Body of pancreas (tissue), 4 donors: ENCODE measurements around the gene ADAMTS2. TPM values are rescaled to one million over a fixed set of nuclear protein-coding genes. Genes with fewer than 3 reads are reported as not detected.

Experiments used
- ATAC-seq: fragments of 150-250 bp; one replicate; pipeline ENCODE4 v1.9.1; 2016
- DNase-seq, 4 donors: peaks; one replicate each; pipeline ENCODE4 v3.0.0-alpha.2; 2019
- H3K27ac ChIP-seq, 4 donors: fragments of 200-600 bp; sonication (generic); 1 replicate in 3 of 4; 2 replicates in 1 of 4; pipeline versions ENCODE4 v1.5.1 to v1.6.1; 2016 to 2019; ENCODE audit warnings: mild to moderate bottlenecking in 1 of 4, mixed read lengths in 1 of 4, moderate library complexity in 1 of 4
- H3K27me3 ChIP-seq, 2 donors: fragments of 200-600 bp; sonication (generic); one replicate each; pipeline ENCODE4 v1.6.0; 2016; ENCODE audit warnings: mild to moderate bottlenecking in 1 of 2
- H3K36me3 ChIP-seq, 2 donors: fragments of 200-600 bp; sonication (generic); replicated peaks in 1 of 2; 2 replicates each; pipeline ENCODE4 v1.5.1; 2016; ENCODE audit warnings: low read depth in 2 of 2; ENCODE audit not compliant: insufficient read depth in 1 of 2
- H3K4me1 ChIP-seq: fragments of 200-600 bp; sonication (generic); one replicate; pipeline ENCODE4 v1.6.0; 2016
- H3K4me3 ChIP-seq, 2 donors: fragments of 200-600 bp; sonication (generic); 1 replicate in 1 of 2; 2 replicates in 1 of 2; pipeline ENCODE4 v1.5.1; 2016 to 2019
- H3K9me3 ChIP-seq, 3 donors: fragments of 200-600 bp; sonication (generic); 1 replicate in 2 of 3; 2 replicates in 1 of 3; pipeline ENCODE4 v1.5.1; 2016
- POLR2A ChIP-seq, 3 donors: fragments of 450-650 bp; IDR thresholded peaks; one replicate each; pipeline ENCODE4 v1.6.1; 2016; ENCODE audit warnings: antibody characterized with exemption in 3 of 3, mild to moderate bottlenecking in 2 of 3
- WGBS, 2 donors: methylation state at CpG; one replicate each; pipeline ENCODE4 v1.1.5; 2017; 5-methylcytosine and 5-hydroxymethylcytosine counted together
- intact Hi-C: fragments of 100-400 bp; cut with DNase I; formaldehyde crosslinking; loops from one replicate; pipeline ENCODE4 v1.15.1; 2023
- total RNA-seq, 2 donors: library from RNA; depleted of rRNA; stranded (reverse); fragments of >200 nt; gene quantifications; one replicate each; pipeline ENCODE4 v1.1.0, GENCODE V29; 2016
- TF ChIP-seq, protein P1 (sequence below), 7 experiments: fragments of 450-650 bp in 4 of 7; fragments of 200-600 bp in 3 of 7; sonication (generic) in 3 of 7; IDR thresholded peaks; one replicate each; pipeline ENCODE4 v1.5.1; 2016 to 2019; ENCODE audit warnings: antibody characterized with exemption in 7 of 7

Gene ADAMTS2
- total RNA-seq, 2 donors from 2014 or later = 9.1 to 19.1 TPM

DNA sequence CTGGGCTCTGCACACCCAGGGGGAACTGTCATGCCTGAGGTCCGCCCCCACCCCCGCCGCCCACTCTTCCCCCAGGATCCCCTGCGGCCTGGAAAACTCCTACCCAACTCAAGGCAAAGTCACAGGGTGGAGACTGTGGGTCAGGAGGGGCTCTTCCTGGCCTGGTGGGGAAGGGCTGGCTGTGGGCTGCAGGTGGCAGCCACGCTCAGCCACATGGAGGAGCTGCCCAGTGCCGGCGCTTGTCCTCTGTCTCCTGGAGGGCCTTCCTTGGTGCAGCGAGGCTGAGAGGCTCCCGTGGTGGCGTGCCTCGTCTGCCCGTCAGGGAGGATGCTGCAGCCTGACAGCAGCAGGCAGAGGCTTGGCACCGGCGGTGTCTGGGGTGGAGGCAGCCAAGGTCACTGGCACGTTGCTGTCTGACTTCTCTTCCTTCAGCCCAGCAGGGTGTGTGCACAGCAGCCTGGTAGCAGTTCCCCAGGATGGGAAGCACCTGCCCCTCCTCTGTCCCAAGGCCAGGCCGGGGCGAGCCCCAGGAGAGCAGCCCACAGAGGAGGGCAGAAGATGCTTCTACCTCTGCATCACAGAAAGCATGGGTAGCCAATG lies 78.1 kb downstream of the ADAMTS2 start:
- TF ChIP-seq, protein P1, sequence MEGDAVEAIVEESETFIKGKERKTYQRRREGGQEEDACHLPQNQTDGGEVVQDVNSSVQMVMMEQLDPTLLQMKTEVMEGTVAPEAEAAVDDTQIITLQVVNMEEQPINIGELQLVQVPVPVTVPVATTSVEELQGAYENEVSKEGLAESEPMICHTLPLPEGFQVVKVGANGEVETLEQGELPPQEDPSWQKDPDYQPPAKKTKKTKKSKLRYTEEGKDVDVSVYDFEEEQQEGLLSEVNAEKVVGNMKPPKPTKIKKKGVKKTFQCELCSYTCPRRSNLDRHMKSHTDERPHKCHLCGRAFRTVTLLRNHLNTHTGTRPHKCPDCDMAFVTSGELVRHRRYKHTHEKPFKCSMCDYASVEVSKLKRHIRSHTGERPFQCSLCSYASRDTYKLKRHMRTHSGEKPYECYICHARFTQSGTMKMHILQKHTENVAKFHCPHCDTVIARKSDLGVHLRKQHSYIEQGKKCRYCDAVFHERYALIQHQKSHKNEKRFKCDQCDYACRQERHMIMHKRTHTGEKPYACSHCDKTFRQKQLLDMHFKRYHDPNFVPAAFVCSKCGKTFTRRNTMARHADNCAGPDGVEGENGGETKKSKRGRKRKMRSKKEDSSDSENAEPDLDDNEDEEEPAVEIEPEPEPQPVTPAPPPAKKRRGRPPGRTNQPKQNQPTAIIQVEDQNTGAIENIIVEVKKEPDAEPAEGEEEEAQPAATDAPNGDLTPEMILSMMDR (IDR thresholded peaks at IDR 0.05) = no peak
- no peak for TF ChIP-seq POLR2A (IDR thresholded peaks at IDR 0.05)
- ATAC-seq (no peak), DNase-seq (peak in 2 of 4 donors; percentile 5 to 8)
- Histone ChIP-seq H3K36me3 (no peaks in the 10 kb centered on the region), H3K27ac (no peak overlapping the region), H3K27me3 (no peaks in the 10 kb centered on the region), H3K4me1 (peaks cover 6% of the 10 kb centered on the region), H3K9me3 (no peaks in the 10 kb centered on the region), H3K4me3 (no peak overlapping the region)
- intact Hi-C loops = no loop called here
- 29 to 43% methylated on average over 5 to 16 of the region's 17 CpGs for WGBS, 2 donors

DNA sequence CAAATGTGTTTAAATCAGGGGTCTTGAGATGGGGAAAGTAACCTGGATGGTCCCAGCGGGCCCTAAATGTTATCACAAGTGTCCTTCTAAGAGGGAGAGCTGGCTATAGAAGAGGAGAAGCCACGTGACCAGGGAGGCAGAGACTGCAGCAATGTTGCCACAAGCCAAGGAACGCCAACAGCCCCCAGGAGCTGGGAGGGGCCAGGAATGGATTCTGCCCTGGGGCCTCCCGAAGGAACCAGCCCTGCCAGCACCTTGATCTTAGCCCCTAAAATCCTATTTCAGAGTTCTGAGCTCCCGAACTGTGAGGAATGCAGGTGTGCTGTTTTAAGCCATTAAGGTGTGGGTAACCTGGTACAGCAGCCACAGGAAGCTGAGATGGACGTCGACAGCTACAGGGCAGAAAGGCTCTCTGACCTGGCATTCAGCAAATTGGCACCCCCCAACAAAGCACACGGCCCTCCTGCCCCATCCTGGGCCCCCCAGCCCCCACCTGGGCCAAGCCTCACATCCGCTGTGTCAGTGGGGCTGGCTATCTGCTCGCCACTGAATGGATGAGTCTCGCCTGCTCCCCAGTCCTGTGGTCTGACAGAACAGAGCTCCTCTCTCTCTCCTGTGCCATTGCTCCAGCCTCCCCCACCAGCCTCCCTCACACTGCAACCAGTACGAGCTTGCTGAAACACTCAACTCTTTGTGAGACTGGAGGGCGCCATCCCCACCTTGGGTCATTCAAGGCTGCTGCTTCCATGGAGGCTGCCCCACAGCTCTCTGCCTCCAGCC lies 78.8 kb downstream of the ADAMTS2 start:
- Histone ChIP-seq H3K4me3 (no peak overlapping the region), H3K27ac (peak overlapping the region in 1 of 4 donors; percentile 50), H3K4me1 (peaks cover 6% of the 10 kb centered on the region), H3K27me3 (no peaks in the 10 kb centered on the region), H3K9me3 (no peaks in the 10 kb centered on the region), H3K36me3 (no peaks in the 10 kb centered on the region)
- 48 to 54% methylated on average over 11 to 13 of the region's 13 CpGs for WGBS, 2 donors
- DNase-seq (peak in 1 of 4 donors; percentile 3), ATAC-seq (no peak)
- intact Hi-C loops = no loop called here
- TF ChIP-seq, protein P1 (IDR thresholded peaks at IDR 0.05) = no peak
- TF ChIP-seq POLR2A (IDR thresholded peaks at IDR 0.05) = no peak

DNA sequence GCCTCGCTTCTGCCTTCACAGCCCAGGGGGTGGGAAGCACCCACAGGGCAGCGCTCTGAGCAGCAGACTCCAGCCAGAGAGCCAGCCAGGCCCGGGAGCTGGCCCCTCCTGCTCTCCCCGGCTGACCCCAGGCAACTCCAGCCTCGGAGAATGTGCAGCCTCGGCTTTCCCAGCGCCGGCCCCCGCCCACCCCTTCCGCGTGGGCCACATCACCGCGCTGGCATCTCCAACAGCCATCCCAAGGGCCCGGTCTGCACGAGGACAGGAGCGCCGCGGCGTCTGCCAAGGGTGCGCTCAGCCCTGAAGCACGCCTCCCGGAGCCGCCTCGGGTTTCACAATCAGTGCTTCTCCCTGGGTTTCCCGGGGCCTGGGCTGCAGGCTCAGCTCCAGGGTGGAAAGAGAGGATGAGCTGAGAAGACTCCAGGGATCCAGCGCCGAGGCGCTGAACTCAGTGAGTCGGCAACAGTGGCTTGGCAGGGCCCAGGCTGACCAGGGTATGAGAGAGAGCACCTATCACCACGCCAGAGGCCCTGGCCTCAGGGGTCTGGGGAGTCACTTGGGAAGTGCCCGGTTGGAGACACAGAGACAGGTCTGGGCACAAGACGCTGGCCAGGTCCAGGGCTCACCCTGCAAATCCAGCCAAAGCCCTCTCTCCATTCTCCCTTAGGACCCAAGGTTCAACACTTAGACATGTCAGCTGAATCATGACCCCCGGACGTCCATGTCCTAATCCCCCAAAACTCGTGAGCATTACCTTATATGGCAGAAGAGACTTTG lies 79.6 kb downstream of the ADAMTS2 start:
- H3K36me3 ChIP-seq = no peaks in the 10 kb centered on the region
- peak; percentile 72 for ATAC-seq
- peaks cover 6% of the 10 kb centered on the region for H3K4me1 ChIP-seq
- H3K27me3 ChIP-seq = no peaks in the 10 kb centered on the region
- DNase-seq = peak; percentile 44 to 76 (median 64)
- no peak overlapping the region for H3K4me3 ChIP-seq
- H3K9me3 ChIP-seq = no peaks in the 10 kb centered on the region
- TF ChIP-seq, protein P1 (IDR thresholded peaks at IDR 0.05) = no peak
- no peak for TF ChIP-seq POLR2A (IDR thresholded peaks at IDR 0.05)
- peak overlapping the region in 1 of 4 donors; percentile 50 for H3K27ac ChIP-seq
- WGBS, 2 donors = 13 to 38% methylated on average over 1 to 35 of the region's 35 CpGs
- intact Hi-C loops = no loop called here

DNA sequence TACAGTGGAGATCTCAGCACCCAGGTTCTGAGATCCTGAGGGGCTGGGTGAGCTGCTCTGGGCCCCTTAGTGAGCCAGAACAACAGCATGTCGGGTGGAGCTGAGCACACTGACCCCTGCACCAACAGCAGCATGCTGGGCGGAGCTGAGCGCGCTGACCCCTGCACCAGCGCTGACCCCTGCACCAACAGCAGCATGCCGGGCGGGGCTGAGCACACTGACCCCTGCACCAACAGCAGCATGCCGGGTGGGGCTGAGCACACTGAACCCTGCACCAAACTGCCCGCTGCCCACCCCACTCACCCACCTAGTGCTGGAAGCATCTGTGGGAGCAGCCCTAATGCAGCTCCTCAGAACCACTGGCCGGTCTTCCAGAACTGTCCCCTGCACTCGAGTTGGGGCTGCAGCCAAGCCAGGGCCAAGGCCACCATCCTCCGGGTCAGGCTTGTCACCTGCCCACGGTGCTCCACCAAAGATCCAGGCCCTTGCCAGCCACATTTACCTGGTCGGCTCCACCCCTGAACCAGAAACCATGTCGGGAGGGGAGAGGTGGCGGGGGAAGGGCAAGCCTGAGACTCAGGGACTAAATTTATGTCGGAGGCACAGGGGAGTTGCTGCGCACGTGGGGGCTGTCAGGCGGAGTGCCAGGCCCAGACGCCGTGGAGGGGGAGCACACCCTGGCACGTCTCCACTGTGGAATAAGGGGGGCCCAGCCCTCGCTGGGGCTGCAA lies 80.3 kb downstream of the ADAMTS2 start:
- H3K9me3 ChIP-seq = no peaks in the 10 kb centered on the region
- ATAC-seq (no peak), DNase-seq (peak in 3 of 4 donors; percentile 3 to 8 (median 8))
- H3K4me1 ChIP-seq = peaks cover 6% of the 10 kb centered on the region
- TF ChIP-seq, protein P1 (IDR thresholded peaks at IDR 0.05) = no peak
- no peak for TF ChIP-seq POLR2A (IDR thresholded peaks at IDR 0.05)
- no peak overlapping the region for H3K4me3 ChIP-seq
- WGBS, 2 donors = 27 to 35% methylated on average over 9 to 24 of the region's 24 CpGs
- intact Hi-C loops = no loop called here
- H3K36me3 ChIP-seq = no peaks in the 10 kb centered on the region
- H3K27me3 ChIP-seq = no peaks in the 10 kb centered on the region
- H3K27ac ChIP-seq = peak overlapping the region in 1 of 4 donors; percentile 25
